Measurements from ENCODE around the gene TEX35.

Gene TEX35

DNA sequence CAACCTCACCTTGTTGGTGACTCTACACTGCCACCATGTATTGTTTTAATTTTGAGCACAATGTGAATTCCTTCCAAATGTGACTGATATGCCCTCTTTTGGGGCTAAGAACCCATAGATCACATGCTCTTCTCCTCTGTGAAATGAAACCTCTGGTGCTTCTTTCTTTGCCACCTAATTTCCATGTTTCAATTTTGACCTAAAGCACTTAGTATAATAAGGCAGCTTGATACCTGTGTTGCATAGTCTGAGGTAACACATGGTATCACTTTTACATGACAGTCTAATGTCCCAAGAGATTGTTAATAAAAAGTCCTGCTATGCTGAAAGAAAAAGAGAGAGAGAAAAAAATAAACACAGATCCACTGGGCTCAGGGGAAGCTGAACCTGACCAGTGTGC, 40.4 kb upstream of the TEX35 start:
- no peak overlapping the region for H3K27ac ChIP-seq
- no peak for DNase-seq (ENCODE audit: low spot score)
- POLR2A ChIA-PET (ENCODE audit: low non-redundant PET), result no interaction called here
- TF ChIP-seq, protein P1, sequence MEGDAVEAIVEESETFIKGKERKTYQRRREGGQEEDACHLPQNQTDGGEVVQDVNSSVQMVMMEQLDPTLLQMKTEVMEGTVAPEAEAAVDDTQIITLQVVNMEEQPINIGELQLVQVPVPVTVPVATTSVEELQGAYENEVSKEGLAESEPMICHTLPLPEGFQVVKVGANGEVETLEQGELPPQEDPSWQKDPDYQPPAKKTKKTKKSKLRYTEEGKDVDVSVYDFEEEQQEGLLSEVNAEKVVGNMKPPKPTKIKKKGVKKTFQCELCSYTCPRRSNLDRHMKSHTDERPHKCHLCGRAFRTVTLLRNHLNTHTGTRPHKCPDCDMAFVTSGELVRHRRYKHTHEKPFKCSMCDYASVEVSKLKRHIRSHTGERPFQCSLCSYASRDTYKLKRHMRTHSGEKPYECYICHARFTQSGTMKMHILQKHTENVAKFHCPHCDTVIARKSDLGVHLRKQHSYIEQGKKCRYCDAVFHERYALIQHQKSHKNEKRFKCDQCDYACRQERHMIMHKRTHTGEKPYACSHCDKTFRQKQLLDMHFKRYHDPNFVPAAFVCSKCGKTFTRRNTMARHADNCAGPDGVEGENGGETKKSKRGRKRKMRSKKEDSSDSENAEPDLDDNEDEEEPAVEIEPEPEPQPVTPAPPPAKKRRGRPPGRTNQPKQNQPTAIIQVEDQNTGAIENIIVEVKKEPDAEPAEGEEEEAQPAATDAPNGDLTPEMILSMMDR (conservative IDR thresholded peaks at IDR 0.05; ENCODE audit: low read depth), result no peak
- CTCF ChIA-PET, result no interaction called here

DNA sequence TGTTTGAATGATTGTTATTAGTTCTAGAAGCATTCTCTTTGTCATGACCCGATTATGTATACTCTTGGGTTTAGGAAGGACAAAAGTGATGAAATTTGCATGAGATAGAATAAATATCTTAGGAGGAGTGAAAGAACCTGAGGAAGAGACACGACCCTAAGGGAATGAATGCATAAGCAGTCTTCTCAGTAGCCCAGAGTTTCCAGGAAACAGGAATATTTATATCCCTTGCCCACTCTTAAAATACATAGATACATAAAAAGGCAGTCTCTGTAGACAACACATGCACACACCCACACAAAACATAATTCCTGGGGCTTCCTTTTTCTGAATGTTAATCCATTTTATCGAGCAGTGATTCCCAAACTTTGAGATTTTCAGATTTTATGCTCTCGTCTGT, 35.5 kb upstream of the TEX35 start:
- TF ChIP-seq, protein P1 (conservative IDR thresholded peaks at IDR 0.05; ENCODE audit: low read depth), result no peak
- no peak for DNase-seq (ENCODE audit: low spot score)
- H3K27ac ChIP-seq, result no peak overlapping the region
- CTCF ChIA-PET, result no interaction called here
- POLR2A ChIA-PET (ENCODE audit: low non-redundant PET), result no interaction called here

DNA sequence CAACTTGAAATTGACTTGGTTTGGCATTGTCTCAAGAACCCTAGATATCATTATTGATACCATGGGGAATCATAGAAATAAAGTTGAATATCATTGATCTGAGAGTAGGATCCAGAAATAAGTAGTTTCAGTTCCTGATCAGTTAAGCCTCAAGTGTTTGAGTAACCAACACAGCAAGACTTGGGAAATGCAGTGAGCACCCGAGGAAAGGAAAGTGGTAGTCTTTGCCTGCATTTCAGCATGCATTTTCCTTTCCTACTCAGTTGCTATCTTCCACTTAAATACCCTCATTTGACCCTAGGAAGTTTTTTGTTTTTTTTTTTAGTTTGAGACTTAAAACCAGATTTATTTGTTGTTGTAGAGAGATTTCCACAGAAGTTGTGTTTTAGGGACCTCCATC, 35.1 kb upstream of the TEX35 start:
- TF ChIP-seq, protein P1 (conservative IDR thresholded peaks at IDR 0.05; ENCODE audit: low read depth), result no peak
- DNase-seq (ENCODE audit: low spot score), result no peak
- ChIA-PET CTCF (no interaction called here), POLR2A (ENCODE audit: low non-redundant PET) (no interaction called here)
- no peak overlapping the region for H3K27ac ChIP-seq

DNA sequence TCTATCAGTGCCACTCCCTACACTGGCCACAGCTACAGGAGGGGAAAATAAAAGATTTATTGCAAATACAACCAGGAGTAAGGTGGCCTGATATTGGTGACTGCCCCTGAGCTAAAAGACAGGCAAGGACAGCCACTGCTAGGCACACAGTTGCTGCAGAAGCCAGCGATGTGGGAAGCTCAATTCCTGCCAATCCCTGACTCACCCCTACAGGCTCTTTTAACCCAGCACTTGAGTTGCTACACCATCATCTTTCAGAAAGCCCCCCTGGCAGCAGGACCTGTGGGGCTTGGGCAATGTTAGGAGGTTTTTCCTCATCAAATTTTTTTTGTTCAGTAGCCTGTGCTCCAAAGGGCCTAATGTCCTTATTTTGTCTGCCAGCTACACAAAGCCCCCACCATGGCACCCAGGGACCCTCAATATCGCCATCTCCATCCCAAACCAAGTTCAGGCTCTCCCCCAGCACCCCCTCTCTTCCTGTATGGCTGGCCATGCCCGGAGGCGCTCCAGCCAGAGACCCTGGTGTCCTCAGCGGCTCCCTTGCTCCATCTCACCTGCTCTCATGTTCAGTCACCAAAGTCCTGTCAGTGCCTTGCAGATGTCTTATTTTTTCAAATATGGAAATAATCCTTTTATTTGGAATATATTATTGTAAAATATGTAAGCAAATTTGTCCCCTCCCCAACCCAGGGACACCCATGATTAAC, 29.5 kb upstream of the TEX35 start:
- ChIA-PET POLR2A (ENCODE audit: low non-redundant PET) (no interaction called here), CTCF (interaction anchor here (0.7 kb wide), 1 partner anchor 18 kb away, joined by 3 read pairs; no protein-coding TSS in a partner anchor)
- TF ChIP-seq, protein P1 (conservative IDR thresholded peaks at IDR 0.05; ENCODE audit: low read depth), result no peak
- DNase-seq (ENCODE audit: low spot score), result no peak
- H3K27ac ChIP-seq, result no peak overlapping the region

DNA sequence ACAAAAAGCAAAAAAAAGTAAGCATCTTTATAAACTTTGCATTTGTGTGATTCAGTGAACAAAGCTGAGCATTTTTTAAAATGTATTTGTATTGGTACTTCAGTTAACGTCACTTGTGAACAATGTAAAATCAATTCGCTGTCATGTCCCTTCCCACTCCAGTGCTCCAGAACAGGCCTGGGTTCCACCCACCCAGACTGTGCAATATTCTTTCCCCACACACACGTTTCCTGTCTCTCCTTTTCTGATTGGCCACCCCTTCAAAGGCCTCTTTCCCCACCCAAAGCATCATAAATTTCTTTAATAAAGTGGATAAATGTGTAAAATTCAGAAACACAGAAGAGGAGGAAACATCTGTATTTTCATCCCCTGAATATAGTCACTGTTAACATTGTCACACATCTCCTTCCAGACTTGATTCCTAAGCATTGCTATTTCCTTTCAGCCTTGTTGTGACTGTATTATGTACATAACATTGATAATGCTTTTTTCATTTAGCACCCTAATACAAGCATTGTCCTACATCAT, 28.1 kb upstream of the TEX35 start:
- DNase-seq (ENCODE audit: low spot score), result no peak
- POLR2A ChIA-PET (ENCODE audit: low non-redundant PET), result no interaction called here
- TF ChIP-seq, protein P1 (conservative IDR thresholded peaks at IDR 0.05; ENCODE audit: low read depth), result no peak
- no peak overlapping the region for H3K27ac ChIP-seq
- CTCF ChIA-PET, result interaction anchor here (1.1 kb wide), 1 partner anchor 174 kb away, joined by 3 read pairs; no protein-coding TSS in a partner anchor

DNA sequence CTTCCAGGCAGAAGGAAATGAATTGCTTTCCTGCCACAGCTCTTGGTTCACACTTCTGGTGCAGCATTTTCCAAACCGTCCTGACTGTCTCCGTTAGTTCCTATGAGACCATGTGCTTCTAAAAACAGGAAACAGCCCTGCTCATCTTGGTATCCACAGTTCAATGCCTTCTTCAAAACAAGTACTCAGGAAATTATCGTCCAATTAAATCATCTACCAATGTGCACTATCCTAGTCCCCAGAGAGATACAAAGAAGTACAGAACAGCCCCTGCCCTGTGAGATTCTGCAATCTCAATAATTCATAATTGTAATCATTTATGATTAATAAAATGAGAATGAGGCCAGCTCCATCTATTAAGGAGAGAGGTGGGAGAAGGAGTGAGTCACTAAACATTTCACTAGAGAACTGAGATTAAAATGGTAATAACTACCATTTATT, 27.3 kb upstream of the TEX35 start:
- no peak for DNase-seq (ENCODE audit: low spot score)
- TF ChIP-seq, protein P1 (conservative IDR thresholded peaks at IDR 0.05; ENCODE audit: low read depth), result no peak
- POLR2A ChIA-PET (ENCODE audit: low non-redundant PET), result no interaction called here
- CTCF ChIA-PET, result no interaction called here
- H3K27ac ChIP-seq, result no peak overlapping the region

Data from RWPE1 (cell line).